ENCODE measurements around the gene LRRC4C.
"Not testable (repeated sequence)": the region's sequence is repeated elsewhere in the genome, so short reads cannot be mapped to it uniquely, and the experiment has no call there.

The LRRC4C gene

GRCh38 chr11:40867991-40868632, 591.3 kb downstream of the LRRC4C start:
- DNase-seq (ENCODE audit: low read depth), result no peak

- not testable (repeated sequence) for DNase-seq (ENCODE audit: low read depth)
Observed at GRCh38 chr11:40857754-40858153, 601.7 kb downstream of the LRRC4C start.

- no peak for DNase-seq (ENCODE audit: low read depth)
Observed at GRCh38 chr11:40842750-40843339, 616.6 kb downstream of the LRRC4C start.

- DNase-seq (ENCODE audit: low read depth), result no peak
Observed at GRCh38 chr11:40841231-40841630, 618.2 kb downstream of the LRRC4C start.

- DNase-seq (ENCODE audit: low read depth), result no peak
Observed at GRCh38 chr11:40838181-40838683, 621.2 kb downstream of the LRRC4C start.

- no peak for DNase-seq (ENCODE audit: low read depth)
Observed at GRCh38 chr11:40827116-40827515, 632.3 kb downstream of the LRRC4C start.

- DNase-seq (ENCODE audit: low read depth), result no peak
Observed at GRCh38 chr11:40826601-40827000, 632.9 kb downstream of the LRRC4C start.

- no peak for DNase-seq (ENCODE audit: low read depth)
Observed at GRCh38 chr11:40825201-40825834, 634.1 kb downstream of the LRRC4C start.

- DNase-seq (ENCODE audit: low read depth), result no peak
Observed at GRCh38 chr11:40819230-40819629, 640.2 kb downstream of the LRRC4C start.

- no peak for DNase-seq (ENCODE audit: low read depth)
Observed at GRCh38 chr11:40816976-40817375, 642.5 kb downstream of the LRRC4C start.

- peak; percentile 64 for DNase-seq (ENCODE audit: low read depth)
Observed at GRCh38 chr11:40797981-40798380, 661.5 kb downstream of the LRRC4C start.

- DNase-seq (ENCODE audit: low read depth), result no peak
Observed at GRCh38 chr11:40787224-40787623, 672.2 kb downstream of the LRRC4C start.

GRCh38 chr11:40763046-40763445, 696.4 kb downstream of the LRRC4C start:
- DNase-seq (ENCODE audit: low read depth), result no peak

GRCh38 chr11:40759341-40759740, 700.1 kb downstream of the LRRC4C start:
- DNase-seq (ENCODE audit: low read depth), result no peak

GRCh38 chr11:40754297-40754696, 705.2 kb downstream of the LRRC4C start:
- DNase-seq (ENCODE audit: low read depth), result no peak

GRCh38 chr11:40746282-40746681, 713.2 kb downstream of the LRRC4C start:
- DNase-seq (ENCODE audit: low read depth), result no peak

- no peak for DNase-seq (ENCODE audit: low read depth)
Observed at GRCh38 chr11:40732132-40732531, 727.3 kb downstream of the LRRC4C start.

GRCh38 chr11:40722179-40722795, 737.2 kb downstream of the LRRC4C start:
- peak; percentile 9 for DNase-seq (ENCODE audit: low read depth)

- DNase-seq (ENCODE audit: low read depth), result no peak
Observed at GRCh38 chr11:40716344-40717130, 742.9 kb downstream of the LRRC4C start.

- DNase-seq (ENCODE audit: low read depth), result no peak
Observed at GRCh38 chr11:40713083-40713482, 746.4 kb downstream of the LRRC4C start.

- no peak for DNase-seq (ENCODE audit: low read depth)
Observed at GRCh38 chr11:40701027-40701426, 758.4 kb downstream of the LRRC4C start.

GRCh38 chr11:40689823-40690222, 769.6 kb downstream of the LRRC4C start:
- no peak for DNase-seq (ENCODE audit: low read depth)

All from ELR (cell line).